Large intestine (tissue), 12 donors: Measurements from ENCODE around the gene RASA2. TPM values are rescaled to one million over a fixed set of nuclear protein-coding genes. Genes with fewer than 3 reads are reported as not detected.

Experiments used
- DNase-seq, 2 donors: peaks; one replicate each; pipeline versions ENCODE4 v3.0.0 to v3.0.0-alpha.2; 2013
- H3K27ac ChIP-seq: one replicate; pipeline ENCODE4 v1.5.1; 2013; ENCODE audit warnings: low read length
- H3K27me3 ChIP-seq: 2 replicates; pipeline ENCODE4 v1.6.1; 2013; ENCODE audit warnings: low read length; ENCODE audit not compliant: control insufficient read depth, insufficient read depth
- H3K36me3 ChIP-seq: 2 replicates; pipeline ENCODE4 v1.6.1; 2013; ENCODE audit warnings: low read length; ENCODE audit not compliant: control insufficient read depth, insufficient read depth
- H3K4me1 ChIP-seq: one replicate; pipeline ENCODE4 v1.6.1; 2013; ENCODE audit warnings: low read length; ENCODE audit not compliant: control insufficient read depth, insufficient read depth
- H3K4me3 ChIP-seq: one replicate; pipeline ENCODE4 v1.5.1; 2013; ENCODE audit warnings: low read length
- H3K9me3 ChIP-seq: one replicate; pipeline ENCODE4 v1.6.1; 2013; ENCODE audit warnings: mild to moderate bottlenecking, low read depth, low read length, moderate library complexity; ENCODE audit not compliant: control insufficient read depth
- WGBS: methylation state at CpG from one replicate; pipeline ENCODE4 v1.1.5; 2013; ENCODE audit warnings: low lambda C conversion rate; ENCODE audit not compliant: insufficient coverage; 5-methylcytosine and 5-hydroxymethylcytosine counted together
- long read RNA-seq, 11 donors: transcript quantifications; one replicate each; lab custom pipeline, GENCODE V29; 2026
- polyA plus RNA-seq: library from polyadenylated mRNA; unstranded; fragments of 120-200 nt; gene quantifications from one replicate; pipeline ENCODE4 v1.2.1, GENCODE V29; 2013

The RASA2 gene, protein sequence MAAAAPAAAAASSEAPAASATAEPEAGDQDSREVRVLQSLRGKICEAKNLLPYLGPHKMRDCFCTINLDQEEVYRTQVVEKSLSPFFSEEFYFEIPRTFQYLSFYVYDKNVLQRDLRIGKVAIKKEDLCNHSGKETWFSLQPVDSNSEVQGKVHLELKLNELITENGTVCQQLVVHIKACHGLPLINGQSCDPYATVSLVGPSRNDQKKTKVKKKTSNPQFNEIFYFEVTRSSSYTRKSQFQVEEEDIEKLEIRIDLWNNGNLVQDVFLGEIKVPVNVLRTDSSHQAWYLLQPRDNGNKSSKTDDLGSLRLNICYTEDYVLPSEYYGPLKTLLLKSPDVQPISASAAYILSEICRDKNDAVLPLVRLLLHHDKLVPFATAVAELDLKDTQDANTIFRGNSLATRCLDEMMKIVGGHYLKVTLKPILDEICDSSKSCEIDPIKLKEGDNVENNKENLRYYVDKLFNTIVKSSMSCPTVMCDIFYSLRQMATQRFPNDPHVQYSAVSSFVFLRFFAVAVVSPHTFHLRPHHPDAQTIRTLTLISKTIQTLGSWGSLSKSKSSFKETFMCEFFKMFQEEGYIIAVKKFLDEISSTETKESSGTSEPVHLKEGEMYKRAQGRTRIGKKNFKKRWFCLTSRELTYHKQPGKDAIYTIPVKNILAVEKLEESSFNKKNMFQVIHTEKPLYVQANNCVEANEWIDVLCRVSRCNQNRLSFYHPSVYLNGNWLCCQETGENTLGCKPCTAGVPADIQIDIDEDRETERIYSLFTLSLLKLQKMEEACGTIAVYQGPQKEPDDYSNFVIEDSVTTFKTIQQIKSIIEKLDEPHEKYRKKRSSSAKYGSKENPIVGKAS
- 17.8 TPM for polyA plus RNA-seq
- long read RNA-seq, donor 1, full-length matches to known transcripts, result 1 of 1 reads
- long read RNA-seq, donor 1, partial matches to known transcripts, result 0 of 1 reads
- long read RNA-seq, donor 1, other reads (novel, unspliced or antisense), result 0 of 1 reads
- long read RNA-seq, donor 2, result 0 reads
- long read RNA-seq, donor 3, result 0 reads
- long read RNA-seq, donor 4, result 0 reads
- long read RNA-seq, donor 5, result 0 reads
- long read RNA-seq, donor 6, full-length matches to known transcripts, result 1 of 1 reads
- long read RNA-seq, donor 6, partial matches to known transcripts, result 0 of 1 reads
- long read RNA-seq, donor 6, other reads (novel, unspliced or antisense), result 0 of 1 reads
- long read RNA-seq, donor 7, result 0 reads
- long read RNA-seq, donor 8, result 0 reads
- long read RNA-seq, donor 9, result 0 reads
- long read RNA-seq, donor 10, full-length matches to known transcripts, result 1 of 1 reads
- long read RNA-seq, donor 10, partial matches to known transcripts, result 0 of 1 reads
- long read RNA-seq, donor 10, other reads (novel, unspliced or antisense), result 0 of 1 reads
- long read RNA-seq, donor 11, result 0 reads

DNA sequence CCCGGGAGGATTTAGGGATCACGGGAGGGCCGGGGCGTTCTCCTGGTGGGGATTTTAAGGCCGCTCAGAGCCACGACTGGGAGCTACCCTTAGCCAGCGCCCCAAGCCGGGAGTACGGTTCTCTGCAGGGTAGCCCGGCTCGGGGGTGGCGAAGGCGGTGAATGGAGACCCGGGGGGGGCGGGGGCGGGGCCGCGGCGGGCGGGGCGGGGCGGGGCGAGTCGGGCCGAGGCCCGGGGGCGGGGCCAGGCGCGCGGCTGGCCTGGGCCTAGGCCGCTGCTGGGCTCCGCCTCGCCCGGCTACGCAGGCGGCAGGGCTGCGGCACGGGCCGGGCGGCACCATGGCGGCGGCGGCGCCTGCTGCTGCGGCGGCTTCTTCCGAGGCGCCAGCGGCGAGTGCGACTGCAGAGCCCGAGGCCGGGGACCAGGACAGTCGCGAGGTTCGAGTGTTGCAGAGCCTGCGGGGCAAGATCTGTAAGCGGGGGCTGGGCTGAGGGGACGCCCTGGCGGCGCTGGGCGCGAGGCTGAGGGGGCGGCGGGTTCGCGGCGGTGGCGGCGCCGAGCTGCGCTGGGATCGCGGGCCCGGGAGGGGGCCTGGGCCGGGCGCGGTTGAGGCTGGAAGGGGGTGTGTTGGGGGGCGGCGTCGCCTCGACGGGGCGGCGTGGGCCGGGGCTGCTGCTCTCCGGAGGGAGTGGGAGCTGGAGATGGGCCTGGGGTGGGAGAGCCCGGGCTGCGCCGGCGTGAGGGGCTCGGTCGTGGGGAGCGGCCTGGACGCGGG, at the start of gene RASA2:
Gene RASA2 (plus strand): TSS at position 282 of the 775 bp plus-strand sequence. CDS start 57 bp downstream, at position 339.
- peak; percentile 61 to 82 for DNase-seq
- no CpG with 5 or more reads among the region's 96 CpGs for WGBS
- Histone ChIP-seq H3K9me3 (peaks cover 3% of the 10 kb centered on the region), H3K4me3 (peak within 1 kb of the TSS; percentile 86), H3K4me1 (peaks cover 17% of the 10 kb centered on the region), H3K27me3 (no peaks in the 10 kb centered on the region), H3K36me3 (no peaks in the 10 kb centered on the region), H3K27ac (peak within 1 kb of the TSS; percentile 97)

DNA sequence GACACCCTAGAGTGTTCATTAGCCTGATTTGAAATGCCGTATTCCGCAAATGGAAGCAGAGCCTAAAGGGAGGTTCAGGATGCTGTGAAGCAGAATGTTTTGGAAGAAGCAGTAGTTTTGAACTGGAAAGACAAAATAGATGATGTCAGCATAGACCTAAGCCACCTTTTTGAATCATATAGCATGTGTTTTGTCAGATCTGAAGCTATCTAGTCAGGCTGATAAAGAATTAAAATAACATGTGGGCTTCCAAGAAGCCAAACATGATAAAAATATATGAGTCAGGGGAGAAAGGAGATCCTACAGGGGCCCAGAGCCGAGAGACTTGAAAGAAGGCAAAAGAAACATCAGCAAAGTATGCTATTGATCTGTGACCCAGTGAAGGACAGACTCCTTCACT, 47.2 kb upstream of the RASA2 start:
- 80% methylated on average over 1 of the region's 3 CpGs for WGBS
- no peaks in the 10 kb centered on the region for H3K27me3 ChIP-seq
- peaks cover 14% of the 10 kb centered on the region for H3K4me1 ChIP-seq

DNA sequence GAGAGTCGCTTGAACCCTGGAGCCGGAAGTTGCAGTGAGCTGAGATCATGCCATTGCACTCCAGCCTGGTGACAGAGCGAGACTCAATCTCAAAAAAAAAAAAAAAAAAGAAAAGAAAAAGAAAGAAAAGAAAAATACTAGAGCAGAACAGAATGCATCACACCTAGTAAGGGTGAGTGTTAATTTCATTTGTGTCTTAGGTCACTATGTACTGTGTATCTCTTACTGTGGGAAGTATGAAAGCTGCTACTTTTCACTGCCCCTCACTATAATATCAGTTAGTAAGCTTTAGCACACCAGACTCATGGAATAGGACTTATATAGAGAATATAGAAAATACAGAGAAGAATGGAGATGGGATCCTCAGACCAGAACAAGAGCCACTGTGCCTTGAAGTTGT, 45.9 kb upstream of the RASA2 start:
- no peaks in the 10 kb centered on the region for H3K27me3 ChIP-seq
- H3K4me1 ChIP-seq, result peaks cover 13% of the 10 kb centered on the region
- no peak overlapping the region for H3K4me3 ChIP-seq
- peaks cover 56% of the 10 kb centered on the region for H3K36me3 ChIP-seq
- no peak for DNase-seq
- no CpG with 5 or more reads among the region's 3 CpGs for WGBS
- H3K27ac ChIP-seq, result no peak overlapping the region
- no peaks in the 10 kb centered on the region for H3K9me3 ChIP-seq

More for the DNA sequence above, 47.2 kb upstream of the RASA2 start:
- Histone ChIP-seq H3K9me3 (no peaks in the 10 kb centered on the region), H3K4me3 (no peak overlapping the region), H3K27ac (no peak overlapping the region), H3K36me3 (peaks cover 44% of the 10 kb centered on the region)
- DNase-seq, result no peak

DNA sequence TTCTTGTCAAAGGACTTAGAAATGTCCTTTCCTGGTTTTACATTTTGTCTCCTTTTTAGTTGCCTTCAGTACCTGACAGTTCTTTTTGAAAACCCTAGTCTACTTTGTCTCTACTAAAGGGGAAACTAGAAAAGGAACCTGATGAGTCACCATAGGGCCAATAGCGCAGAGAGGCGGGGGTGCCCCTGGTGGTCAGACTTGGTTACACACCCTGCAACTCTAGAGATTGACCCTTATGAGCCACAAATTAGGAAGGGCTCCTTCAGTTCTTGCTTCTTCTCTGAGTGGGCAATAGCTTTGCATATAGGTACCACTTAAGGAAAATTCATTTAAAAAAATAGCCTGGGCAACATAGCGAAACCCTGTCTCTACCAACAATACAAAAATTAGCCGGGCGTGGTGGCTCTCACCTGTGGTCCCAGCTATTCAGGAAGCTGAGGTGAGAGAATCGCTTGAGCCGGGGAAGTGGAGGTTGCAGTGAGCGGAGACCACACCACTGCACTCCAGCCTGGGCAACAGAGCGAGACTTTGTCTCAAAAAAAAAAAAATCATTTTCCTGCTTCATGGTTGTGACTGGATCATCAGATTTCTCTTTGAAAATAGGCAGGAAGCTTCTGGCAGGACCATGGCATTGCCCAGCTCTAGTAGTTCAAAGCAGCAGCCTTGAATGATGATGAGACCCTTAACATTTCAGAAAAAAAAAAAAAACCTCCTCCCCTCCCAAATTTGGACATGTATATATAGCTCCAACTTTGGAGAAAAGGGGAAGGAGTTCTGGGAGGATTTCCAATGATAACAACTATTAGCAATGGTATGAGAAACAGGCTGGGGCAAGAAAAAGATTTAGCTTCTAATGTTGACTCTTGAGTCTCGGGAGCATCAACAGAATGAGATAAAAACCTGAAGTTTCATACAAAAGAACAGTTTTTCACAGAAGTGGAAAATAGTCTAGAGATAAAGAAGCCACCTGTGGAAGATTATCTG, 45.2 kb upstream of the RASA2 start:
- H3K27ac ChIP-seq, result peak overlapping the region; percentile 27
- H3K4me3 ChIP-seq, result no peak overlapping the region
- WGBS, result 100% methylated on average over 1 of the region's 10 CpGs
- peaks cover 58% of the 10 kb centered on the region for H3K36me3 ChIP-seq
- H3K4me1 ChIP-seq, result peaks cover 6% of the 10 kb centered on the region
- H3K9me3 ChIP-seq, result no peaks in the 10 kb centered on the region
- DNase-seq, result peak in 1 of 2 donors; percentile 53
- no peaks in the 10 kb centered on the region for H3K27me3 ChIP-seq

DNA sequence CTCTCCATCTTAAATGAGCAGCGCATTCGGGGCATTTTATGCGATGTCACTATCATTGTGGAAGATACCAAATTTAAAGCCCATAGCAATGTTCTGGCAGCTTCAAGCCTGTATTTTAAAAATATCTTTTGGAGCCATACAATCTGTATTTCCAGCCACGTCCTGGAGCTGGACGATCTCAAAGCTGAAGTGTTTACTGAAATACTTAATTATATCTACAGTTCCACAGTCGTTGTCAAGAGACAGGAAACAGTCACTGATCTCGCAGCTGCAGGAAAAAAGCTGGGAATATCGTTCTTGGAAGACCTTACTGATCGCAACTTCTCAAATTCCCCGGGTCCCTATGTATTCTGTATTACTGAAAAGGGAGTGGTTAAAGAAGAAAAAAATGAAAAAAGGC, 44.4 kb upstream of the RASA2 start:
- Histone ChIP-seq H3K27ac (peak overlapping the region; percentile 52), H3K4me1 (no peaks in the 10 kb centered on the region), H3K27me3 (no peaks in the 10 kb centered on the region), H3K4me3 (no peak overlapping the region), H3K9me3 (no peaks in the 10 kb centered on the region), H3K36me3 (peaks cover 63% of the 10 kb centered on the region)
- DNase-seq, result peak in 1 of 2 donors; percentile 42
- 70% methylated on average over 2 of the region's 10 CpGs for WGBS

DNA sequence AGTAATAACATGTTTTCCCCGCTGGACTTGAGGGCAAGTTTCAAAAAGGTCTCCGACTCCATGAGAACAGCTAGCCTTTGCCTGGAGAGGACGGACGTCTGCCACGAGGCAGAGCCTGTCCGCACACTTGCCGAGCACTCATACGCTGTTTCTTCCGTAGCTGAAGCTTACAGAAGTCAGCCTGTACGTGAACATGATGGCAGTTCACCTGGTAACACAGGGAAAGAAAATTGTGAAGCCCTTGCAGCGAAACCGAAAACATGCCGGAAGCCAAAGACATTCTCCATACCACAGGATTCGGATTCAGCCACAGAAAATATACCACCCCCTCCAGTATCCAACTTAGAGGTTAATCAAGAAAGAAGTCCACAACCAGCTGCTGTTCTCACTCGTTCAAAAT, 43.9 kb upstream of the RASA2 start:
- DNase-seq, result no peak
- H3K4me3 ChIP-seq, result no peak overlapping the region
- WGBS, result no CpG with 5 or more reads among the region's 15 CpGs
- no peaks in the 10 kb centered on the region for H3K4me1 ChIP-seq
- H3K9me3 ChIP-seq, result no peaks in the 10 kb centered on the region
- no peaks in the 10 kb centered on the region for H3K27me3 ChIP-seq
- H3K27ac ChIP-seq, result peak overlapping the region; percentile 52
- H3K36me3 ChIP-seq, result peaks cover 65% of the 10 kb centered on the region

DNA sequence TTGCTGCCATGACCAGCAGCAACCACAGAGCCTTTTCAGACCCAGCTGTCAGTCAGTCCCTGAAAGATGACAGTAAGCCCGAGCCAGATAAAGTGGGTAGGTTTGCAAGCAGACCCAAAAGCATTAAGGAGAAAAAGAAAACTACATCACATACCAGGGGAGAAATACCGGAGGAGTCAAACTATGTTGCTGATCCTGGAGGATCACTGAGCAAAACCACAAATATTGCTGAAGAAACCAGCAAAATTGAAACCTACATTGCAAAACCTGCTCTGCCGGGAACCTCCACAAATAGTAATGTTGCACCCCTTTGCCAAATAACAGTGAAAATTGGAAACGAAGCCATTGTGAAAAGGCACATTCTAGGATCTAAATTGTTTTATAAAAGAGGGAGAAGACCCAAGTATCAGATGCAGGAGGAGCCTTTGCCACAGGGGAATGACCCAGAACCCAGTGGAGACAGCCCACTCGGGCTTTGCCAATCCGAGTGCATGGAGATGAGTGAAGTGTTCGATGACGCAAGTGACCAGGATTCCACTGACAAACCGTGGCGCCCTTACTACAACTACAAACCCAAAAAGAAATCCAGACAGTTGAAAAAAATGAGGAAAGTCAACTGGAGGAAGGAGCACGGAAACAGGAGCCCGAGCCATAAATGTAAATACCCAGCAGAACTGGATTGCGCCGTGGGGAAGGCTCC, 42.1 kb upstream of the RASA2 start:
- no peak overlapping the region for H3K4me3 ChIP-seq
- H3K36me3 ChIP-seq, result peaks cover 51% of the 10 kb centered on the region
- H3K9me3 ChIP-seq, result no peaks in the 10 kb centered on the region
- no peaks in the 10 kb centered on the region for H3K4me1 ChIP-seq
- no peaks in the 10 kb centered on the region for H3K27me3 ChIP-seq
- no peak overlapping the region for H3K27ac ChIP-seq
- DNase-seq, result no peak
- no CpG with 5 or more reads among the region's 14 CpGs for WGBS

DNA sequence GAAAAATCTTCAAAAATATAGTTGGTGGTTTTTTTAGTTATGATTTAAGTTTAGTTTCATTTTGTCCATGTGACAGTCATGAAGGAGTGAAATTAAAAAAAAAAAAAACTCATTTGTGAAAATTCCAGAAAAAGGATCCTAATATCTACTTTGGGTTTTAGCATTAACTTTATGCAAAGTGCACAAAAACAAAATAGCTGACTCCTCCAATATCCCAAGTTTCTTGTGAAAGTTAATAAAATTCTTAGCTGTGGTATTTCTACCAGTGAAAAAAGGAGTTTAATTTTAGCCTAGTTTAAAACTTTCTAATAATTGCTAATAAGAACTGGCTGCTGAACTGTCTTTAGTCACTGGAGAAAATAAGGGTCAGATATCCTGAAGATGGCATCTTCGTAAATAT, 40.8 kb upstream of the RASA2 start:
- 100% methylated on average over 1 of the region's 1 CpG for WGBS
- Histone ChIP-seq H3K4me3 (no peak overlapping the region), H3K9me3 (no peaks in the 10 kb centered on the region), H3K27ac (no peak overlapping the region), H3K27me3 (no peaks in the 10 kb centered on the region), H3K4me1 (no peaks in the 10 kb centered on the region), H3K36me3 (peaks cover 51% of the 10 kb centered on the region)
- DNase-seq, result no peak
